SK-N-MC (cell line): ENCODE measurements around the gene ABCA6.

Experiments
- EZH2 ChIP-seq: fragments of 200-600 bp; sonication (generic); IDR thresholded peaks from one replicate; pipeline ENCODE4 v1.6.1; 2017; ENCODE audit warnings: antibody characterized with exemption
- POLR2AphosphoS5 ChIP-seq: IDR thresholded peaks from 2 replicates; pipeline ENCODE4 v1.6.1; 2012; ENCODE audit warnings: mild to moderate bottlenecking, low read depth, low read length, borderline replicate concordance

DNA sequence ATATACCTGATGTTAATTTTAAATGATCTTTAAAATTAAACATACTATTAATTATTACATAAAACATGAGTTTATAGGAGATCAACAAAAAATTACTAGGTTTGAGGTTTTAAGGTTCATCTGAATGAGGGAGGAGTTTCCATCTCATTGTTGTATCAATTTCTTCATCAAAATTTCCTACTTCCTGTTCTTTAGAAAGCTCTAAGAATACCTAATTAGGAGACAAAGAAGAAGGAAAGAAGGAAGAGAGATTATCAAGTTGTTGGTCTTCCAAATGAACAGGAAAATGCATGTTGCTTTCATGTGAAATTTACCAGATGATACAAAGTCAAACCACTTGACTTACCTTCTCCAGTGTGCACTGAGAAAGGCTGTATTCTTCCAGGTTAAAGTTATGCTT is 62.8 kb downstream of the ABCA6 start:
- TF ChIP-seq POLR2AphosphoS5 (no peak), EZH2 (no peak)
